Fibroblast of lung (primary cell): Measurements from ENCODE around the gene COMMD7.
A peak's percentile ranks its signal among the peaks of the same experiment; 100 is the strongest.

Experiments
- EZH2 ChIP-seq: IDR thresholded peaks from 2 replicates; pipeline ENCODE4 v1.5.1; 2012; ENCODE audit warnings: low read length, control low read depth, mild to moderate bottlenecking; ENCODE audit errors: missing control alignments
- TF ChIP-seq, protein P1 (sequence below), 2 donors: IDR thresholded peaks in 1 of 2; conservative IDR thresholded peaks in 1 of 2; 1 replicate in 1 of 2; 2 replicates in 1 of 2; pipeline ENCODE4 v1.5.1; 2011 to 2012; ENCODE audit warnings: low read length in 2 of 2, control low read depth in 1 of 2, inconsistent platforms in 1 of 2, low read depth in 1 of 2, mild to moderate bottlenecking in 1 of 2

DNA sequence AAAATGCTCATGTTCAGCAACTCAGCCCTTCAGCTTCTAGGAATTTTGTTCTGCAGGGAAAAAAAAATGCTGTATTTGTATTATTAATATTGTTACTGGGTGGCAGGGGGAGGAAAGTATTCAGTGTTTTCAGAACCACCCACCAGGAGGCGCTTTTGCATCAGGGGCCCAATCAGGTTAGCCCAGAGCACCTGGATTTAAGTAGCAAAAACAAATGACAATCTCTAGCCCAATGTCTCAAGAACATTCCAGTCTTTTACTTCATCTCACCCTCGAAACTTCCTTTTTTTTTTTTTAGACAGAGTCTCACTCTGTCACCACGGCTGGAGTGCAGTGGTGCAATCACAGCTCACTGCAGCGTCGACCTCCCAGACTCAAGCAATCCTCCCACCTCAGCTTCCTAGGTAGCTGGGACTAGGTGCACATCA is 68.9 kb downstream of the COMMD7 start:
- TF ChIP-seq EZH2 = no peak
- TF ChIP-seq, protein P1, sequence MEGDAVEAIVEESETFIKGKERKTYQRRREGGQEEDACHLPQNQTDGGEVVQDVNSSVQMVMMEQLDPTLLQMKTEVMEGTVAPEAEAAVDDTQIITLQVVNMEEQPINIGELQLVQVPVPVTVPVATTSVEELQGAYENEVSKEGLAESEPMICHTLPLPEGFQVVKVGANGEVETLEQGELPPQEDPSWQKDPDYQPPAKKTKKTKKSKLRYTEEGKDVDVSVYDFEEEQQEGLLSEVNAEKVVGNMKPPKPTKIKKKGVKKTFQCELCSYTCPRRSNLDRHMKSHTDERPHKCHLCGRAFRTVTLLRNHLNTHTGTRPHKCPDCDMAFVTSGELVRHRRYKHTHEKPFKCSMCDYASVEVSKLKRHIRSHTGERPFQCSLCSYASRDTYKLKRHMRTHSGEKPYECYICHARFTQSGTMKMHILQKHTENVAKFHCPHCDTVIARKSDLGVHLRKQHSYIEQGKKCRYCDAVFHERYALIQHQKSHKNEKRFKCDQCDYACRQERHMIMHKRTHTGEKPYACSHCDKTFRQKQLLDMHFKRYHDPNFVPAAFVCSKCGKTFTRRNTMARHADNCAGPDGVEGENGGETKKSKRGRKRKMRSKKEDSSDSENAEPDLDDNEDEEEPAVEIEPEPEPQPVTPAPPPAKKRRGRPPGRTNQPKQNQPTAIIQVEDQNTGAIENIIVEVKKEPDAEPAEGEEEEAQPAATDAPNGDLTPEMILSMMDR (conservative IDR thresholded peaks at IDR 0.05 in 1 of 2, IDR thresholded peaks at IDR 0.05 in 1 of 2; ENCODE audit: low read depth in 1 of 2, low read length in 2 of 2) = peak; percentile 74 to 75
